IMR-90 (cell line): Measurements from ENCODE around the gene NKAIN2. TPM values are rescaled to one million over a fixed set of nuclear protein-coding genes. Genes with fewer than 3 reads are reported as not detected.
A peak's percentile ranks its signal among the peaks of the same experiment; 100 is the strongest.

Experiments used
- ATAC-seq: fragments of 200-7000 bp; cut with Tn5 transposase; 2 replicates; pipeline ENCODE4 v1.9.1; 2020; ENCODE audit warnings: low read depth, mild to moderate bottlenecking, moderate library complexity
- BruUV-seq: library from RNA; stranded (reverse); fragments of 400-500 nt; replicated peaks from 2 replicates; lab custom pipeline; 2021; lab: Mats Ljungman, UMichigan
- CTCF ChIA-PET: fragments of 300-600 bp; formaldehyde crosslinking; extraction: SDS; loops from one replicate; lab custom pipeline; 2021; ENCODE audit warnings: antibody characterized with exemption; lab: Yijun Ruan, JAX
- POLR2A ChIA-PET: fragments of 300-600 bp; sonication (Branson Sonifier 250); formaldehyde crosslinking; loops from one replicate; lab custom pipeline; 2022; ENCODE audit warnings: antibody characterized with exemption; ENCODE audit not compliant: unreplicated experiment; lab: Charles Lee
- DNase-seq: peaks from one replicate; pipeline ENCODE4 v3.0.0; 2013
- H2AFZ ChIP-seq: replicated peaks from 2 replicates; pipeline ENCODE3; 2013; ENCODE audit warnings: low read length, mild to moderate bottlenecking; ENCODE audit not compliant: poor library complexity
- H2AK5ac ChIP-seq: 2 replicates; pipeline ENCODE4 v1.6.1; 2013; ENCODE audit warnings: low read depth, low read length, inconsistent platforms
- H2AK9ac ChIP-seq: replicated peaks from 2 replicates; pipeline ENCODE3; 2013; ENCODE audit warnings: mild to moderate bottlenecking, low read depth, low read length, moderate library complexity; ENCODE audit not compliant: poor library complexity
- H2BK120ac ChIP-seq: 2 replicates; pipeline ENCODE4 v1.6.1; 2013; ENCODE audit warnings: low read depth, low read length, inconsistent platforms
- H2BK15ac ChIP-seq: 3 replicates; pipeline ENCODE4 v1.6.1; 2013; ENCODE audit warnings: low read depth, low read length, inconsistent platforms
- H2BK20ac ChIP-seq: 2 replicates; pipeline ENCODE4 v1.6.1; 2013; ENCODE audit warnings: low read depth, mild to moderate bottlenecking, inconsistent platforms, low read length, moderate library complexity
- H2BK5ac ChIP-seq: 2 replicates; pipeline ENCODE4 v1.6.1; 2013; ENCODE audit warnings: mild to moderate bottlenecking, low read depth, low read length, inconsistent platforms; ENCODE audit not compliant: poor library complexity, severe bottlenecking
- H3K14ac ChIP-seq: replicated peaks from 2 replicates; pipeline ENCODE4 v1.6.1; 2013; ENCODE audit warnings: low read depth, low read length, inconsistent platforms
- H3K18ac ChIP-seq: 2 replicates; pipeline ENCODE4 v1.6.1; 2013; ENCODE audit warnings: low read depth, low read length, control low read depth
- H3K23ac ChIP-seq: 2 replicates; pipeline ENCODE4 v1.6.1; 2013; ENCODE audit warnings: low read depth, low read length, inconsistent platforms
- H3K27ac ChIP-seq: 2 replicates; pipeline ENCODE4 v1.5.1; 2013; ENCODE audit warnings: mild to moderate bottlenecking, control low read depth, low read length; ENCODE audit not compliant: insufficient read depth
- H3K27me3 ChIP-seq: 2 replicates; pipeline ENCODE4 v1.6.1; 2013; ENCODE audit warnings: low read length; ENCODE audit not compliant: control insufficient read depth, insufficient read depth
- H3K36me3 ChIP-seq: 2 replicates; pipeline ENCODE4 v1.6.1; 2013; ENCODE audit warnings: low read length, mixed read lengths; ENCODE audit not compliant: control insufficient read depth, insufficient read depth
- H3K4ac ChIP-seq: 2 replicates; pipeline ENCODE4 v1.6.1; 2013; ENCODE audit warnings: low read depth, low read length, inconsistent platforms
- H3K4me1 ChIP-seq: 2 replicates; pipeline ENCODE4 v1.6.1; 2013; ENCODE audit warnings: low read length, mixed read lengths; ENCODE audit not compliant: control insufficient read depth, insufficient read depth
- H3K4me2 ChIP-seq: 2 replicates; pipeline ENCODE4 v1.6.1; 2013; ENCODE audit warnings: low read depth, mild to moderate bottlenecking, control low read depth, low read length, moderate library complexity
- H3K4me3 ChIP-seq: 2 replicates; pipeline ENCODE4 v1.5.1; 2013; ENCODE audit warnings: low read depth, mild to moderate bottlenecking, control low read depth, low read length, moderate library complexity; ENCODE audit not compliant: insufficient read depth
- H3K56ac ChIP-seq: 2 replicates; pipeline ENCODE4 v1.6.1; 2013; ENCODE audit warnings: low read length, inconsistent platforms; ENCODE audit not compliant: insufficient read depth; ENCODE audit errors: extremely low read depth
- H3K79me1 ChIP-seq, 2 experiments: 2 replicates each; pipeline ENCODE4 v1.6.1; 2013; ENCODE audit warnings: low read length in 2 of 2, inconsistent platforms in 1 of 2, low read depth in 1 of 2
- H3K9ac ChIP-seq: 2 replicates; pipeline ENCODE4 v1.6.1; 2013; ENCODE audit warnings: low read depth, low read length, control low read depth
- H3K9me1 ChIP-seq: 2 replicates; pipeline ENCODE4 v1.6.1; 2013; ENCODE audit warnings: low read length, inconsistent platforms; ENCODE audit not compliant: insufficient read depth
- H3K9me3 ChIP-seq: 2 replicates; pipeline ENCODE4 v1.6.1; 2013; ENCODE audit warnings: low read length; ENCODE audit not compliant: control insufficient read depth, insufficient read depth
- H4K20me1 ChIP-seq: 2 replicates; pipeline ENCODE4 v1.6.1; 2013; ENCODE audit warnings: low read length, inconsistent platforms; ENCODE audit not compliant: insufficient read depth
- H4K5ac ChIP-seq: 2 replicates; pipeline ENCODE4 v1.6.1; 2013; ENCODE audit warnings: mild to moderate bottlenecking, low read depth, low read length, control low read depth
- H4K8ac ChIP-seq, 2 experiments: 2 replicates each; pipeline ENCODE4 v1.6.1; 2013; ENCODE audit warnings: low read depth in 2 of 2, low read length in 2 of 2, control low read depth in 1 of 2, inconsistent platforms in 1 of 2
- H4K91ac ChIP-seq: 2 replicates; pipeline ENCODE4 v1.6.1; 2013; ENCODE audit warnings: low read depth, low read length, inconsistent platforms; ENCODE audit not compliant: insufficient read depth
- CEBPB ChIP-seq: IDR thresholded peaks from 2 replicates; pipeline ENCODE4 v1.6.1; 2012; ENCODE audit warnings: low read depth, low read length, improper control_type of control experiment
- RCOR1 ChIP-seq: IDR thresholded peaks from 2 replicates; pipeline ENCODE4 v1.6.1; 2012; ENCODE audit warnings: mild to moderate bottlenecking, low read length, improper control_type of control experiment; ENCODE audit not compliant: insufficient replicate concordance
- WGBS, 2 experiments: methylation state at CpG; one replicate each; pipeline versions ENCODE4 v1.1.5 to v1.1.7; 2013; ENCODE audit warnings: missing lambda C conversion rate in 2 of 2; ENCODE audit not compliant: insufficient read length in 1 of 2; ENCODE audit errors: extremely low coverage in 2 of 2; 5-methylcytosine and 5-hydroxymethylcytosine counted together
- dilution Hi-C: fragments of 300-500 bp; cut with HindIII; formaldehyde crosslinking; loops from one replicate; pipeline ENCODE4 v1.14.3; 2018; ENCODE audit warnings: low sequenced_read_pairs; ENCODE audit not compliant: unreplicated experiment
- in situ Hi-C: fragments of 300-500 bp; cut with MboI; formaldehyde crosslinking; loops from 3 replicates; pipeline ENCODE4 v1.14.3; 2019; ENCODE audit warnings: low sequenced_read_pairs, inconsistent platforms, mixed read lengths
- intact Hi-C: fragments of 100-400 bp; cut with micrococcal nuclease; formaldehyde crosslinking; loops from 2 replicates; pipeline ENCODE4 v1.10.0; 2022
- polyA plus RNA-seq, 3 experiments: library from polyadenylated mRNA; depleted of rRNA; stranded (reverse); fragments of >200 nt; gene quantifications; 2 replicates each; pipeline ENCODE4 v1.2.3, GENCODE V29; 2012; ENCODE audit warnings: low replicate concordance in 1 of 3
- total RNA-seq: library from RNA; depleted of rRNA; stranded (reverse); fragments of >200 nt; gene quantifications from 2 replicates; pipeline ENCODE4 v1.2.3, GENCODE V29; 2012

The NKAIN2 gene
- total and polyA plus RNA-seq, 2 of the 4 experiments (the other 2 are of a cell fraction): not detected

DNA sequence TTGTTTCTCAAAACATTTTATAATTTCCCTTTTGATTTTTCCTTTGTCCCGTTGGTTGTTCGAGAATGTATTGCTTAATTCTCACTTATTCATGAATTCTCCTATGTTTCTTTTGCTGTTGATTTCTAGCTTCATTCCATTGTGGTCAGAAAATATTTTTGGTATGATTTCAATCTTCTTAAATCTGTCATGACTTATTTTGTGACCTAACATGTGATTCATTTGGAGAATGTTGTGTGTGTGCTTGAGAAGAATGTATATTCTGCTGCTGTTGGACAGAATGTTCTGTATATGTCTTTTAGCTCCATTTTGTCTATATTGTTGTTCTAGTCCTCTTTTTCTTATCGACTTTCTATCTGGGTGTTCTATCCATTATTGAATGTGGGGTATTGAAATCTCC, 872.4 kb downstream of the NKAIN2 start:
- Histone ChIP-seq H3K27ac (no peak overlapping the region), H3K4me1 (no peaks in the 10 kb centered on the region), H3K23ac (no peak overlapping the region), H3K79me1 (no peaks in the 10 kb centered on the region), H4K5ac (no peak overlapping the region), H2AFZ (no peak overlapping the region), H3K36me3 (no peaks in the 10 kb centered on the region), H4K20me1 (no peaks in the 10 kb centered on the region), H3K18ac (no peak overlapping the region), H3K9me1 (no peaks in the 10 kb centered on the region), H2BK20ac (no peak overlapping the region), H4K91ac (no peak overlapping the region), H2AK9ac (no peak overlapping the region), H2BK15ac (no peak overlapping the region), H3K4me3 (no peak overlapping the region), H3K9me3 (peaks cover 10% of the 10 kb centered on the region), H3K9ac (no peak overlapping the region), H3K27me3 (no peaks in the 10 kb centered on the region), H3K4me2 (no peak overlapping the region), H3K4ac (no peak overlapping the region), H2AK5ac (no peak overlapping the region), H2BK120ac (no peak overlapping the region), H3K14ac (no peak overlapping the region), H4K8ac (peak overlapping the region in 1 of 2 experiments; percentile 33; a peak in 1 of 4 replicates), H3K56ac (no peak overlapping the region), H2BK5ac (no peak overlapping the region)
- ChIA-PET POLR2A (no interaction called here), CTCF (interaction anchor here (0.5 kb wide), 1 partner anchor 16 kb away, joined by 3 read pairs; no protein-coding TSS in a partner anchor)
- ATAC-seq: peak; percentile 61
- WGBS, 2 experiments: no CpG with 5 or more reads among the region's 3 CpGs
- intact Hi-C loops (no loop called here), dilution Hi-C loops (no loop called here), in situ Hi-C loops (no loop called here)
- TF ChIP-seq RCOR1 (no peak), CEBPB (peak; percentile 57; the same call in 1 of the 2 replicates)
- DNase-seq: peak; percentile 42
- no TSS peak for BruUV-seq
